GM06990 (cell line): ENCODE data around the gene SLC5A6.

ENCODE experiments used
- DNase-seq: peaks from one replicate; pipeline ENCODE4 v3.0.0-alpha.2; 2011; ENCODE audit not compliant: insufficient read length; ENCODE audit errors: extremely low read depth
- H3K27me3 ChIP-seq: replicated peaks from 2 replicates; pipeline ENCODE4 v1.6.0; 2011; ENCODE audit warnings: low read length; ENCODE audit not compliant: control insufficient read depth, insufficient read depth
- H3K36me3 ChIP-seq: 2 replicates; pipeline ENCODE4 v1.5.1; 2011; ENCODE audit warnings: low read length; ENCODE audit not compliant: control insufficient read depth, insufficient read depth
- H3K4me3 ChIP-seq: replicated peaks from 2 replicates; pipeline ENCODE4 v1.5.1; 2011; ENCODE audit warnings: low read depth, mild to moderate bottlenecking, control low read depth, low read length
- TF ChIP-seq, protein P1 (sequence below): IDR thresholded peaks from 2 replicates; pipeline ENCODE4 v1.5.1; 2011; ENCODE audit warnings: low read length, control low read depth, mild to moderate bottlenecking, inconsistent platforms; ENCODE audit not compliant: insufficient read depth, poor library complexity, severe bottlenecking

The SLC5A6 gene

DNA sequence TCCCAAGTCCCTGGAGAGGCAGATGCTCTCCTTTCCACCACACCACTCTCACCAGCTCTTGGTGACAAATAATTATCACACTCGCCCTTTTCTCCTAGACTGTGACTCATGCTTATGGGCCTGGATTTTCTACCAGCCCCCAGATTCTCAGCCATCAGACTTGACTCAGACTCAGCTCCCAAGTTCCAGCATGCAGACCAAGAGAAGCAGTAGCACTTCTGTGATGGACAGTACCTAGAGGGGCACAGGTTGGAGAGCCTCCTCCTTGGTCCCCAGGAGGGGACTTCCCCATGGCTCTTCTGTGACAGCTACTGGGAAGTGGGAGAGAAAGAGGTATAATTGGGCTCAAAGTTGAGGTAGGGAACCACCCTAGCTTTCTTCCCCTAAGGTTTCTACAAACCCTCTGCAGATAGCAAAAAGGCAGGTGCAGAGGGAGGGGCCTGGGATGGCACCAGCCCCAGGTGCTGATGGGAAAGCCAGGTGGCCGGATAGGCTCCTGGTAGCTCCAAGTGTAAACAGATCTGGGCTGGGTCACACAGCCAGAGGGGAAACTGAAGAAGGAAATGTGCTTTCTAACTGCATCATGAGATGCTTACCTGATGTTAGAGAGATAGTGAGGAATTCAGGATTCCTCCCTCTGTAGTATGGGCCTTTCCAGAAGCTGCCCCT lies 59.1 kb downstream of the SLC5A6 start:
- no peak for DNase-seq
- TF ChIP-seq, protein P1, sequence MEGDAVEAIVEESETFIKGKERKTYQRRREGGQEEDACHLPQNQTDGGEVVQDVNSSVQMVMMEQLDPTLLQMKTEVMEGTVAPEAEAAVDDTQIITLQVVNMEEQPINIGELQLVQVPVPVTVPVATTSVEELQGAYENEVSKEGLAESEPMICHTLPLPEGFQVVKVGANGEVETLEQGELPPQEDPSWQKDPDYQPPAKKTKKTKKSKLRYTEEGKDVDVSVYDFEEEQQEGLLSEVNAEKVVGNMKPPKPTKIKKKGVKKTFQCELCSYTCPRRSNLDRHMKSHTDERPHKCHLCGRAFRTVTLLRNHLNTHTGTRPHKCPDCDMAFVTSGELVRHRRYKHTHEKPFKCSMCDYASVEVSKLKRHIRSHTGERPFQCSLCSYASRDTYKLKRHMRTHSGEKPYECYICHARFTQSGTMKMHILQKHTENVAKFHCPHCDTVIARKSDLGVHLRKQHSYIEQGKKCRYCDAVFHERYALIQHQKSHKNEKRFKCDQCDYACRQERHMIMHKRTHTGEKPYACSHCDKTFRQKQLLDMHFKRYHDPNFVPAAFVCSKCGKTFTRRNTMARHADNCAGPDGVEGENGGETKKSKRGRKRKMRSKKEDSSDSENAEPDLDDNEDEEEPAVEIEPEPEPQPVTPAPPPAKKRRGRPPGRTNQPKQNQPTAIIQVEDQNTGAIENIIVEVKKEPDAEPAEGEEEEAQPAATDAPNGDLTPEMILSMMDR, result no peak
- Histone ChIP-seq H3K36me3 (no peaks in the 10 kb centered on the region), H3K4me3 (no peak overlapping the region), H3K27me3 (no peaks in the 10 kb centered on the region)

DNA sequence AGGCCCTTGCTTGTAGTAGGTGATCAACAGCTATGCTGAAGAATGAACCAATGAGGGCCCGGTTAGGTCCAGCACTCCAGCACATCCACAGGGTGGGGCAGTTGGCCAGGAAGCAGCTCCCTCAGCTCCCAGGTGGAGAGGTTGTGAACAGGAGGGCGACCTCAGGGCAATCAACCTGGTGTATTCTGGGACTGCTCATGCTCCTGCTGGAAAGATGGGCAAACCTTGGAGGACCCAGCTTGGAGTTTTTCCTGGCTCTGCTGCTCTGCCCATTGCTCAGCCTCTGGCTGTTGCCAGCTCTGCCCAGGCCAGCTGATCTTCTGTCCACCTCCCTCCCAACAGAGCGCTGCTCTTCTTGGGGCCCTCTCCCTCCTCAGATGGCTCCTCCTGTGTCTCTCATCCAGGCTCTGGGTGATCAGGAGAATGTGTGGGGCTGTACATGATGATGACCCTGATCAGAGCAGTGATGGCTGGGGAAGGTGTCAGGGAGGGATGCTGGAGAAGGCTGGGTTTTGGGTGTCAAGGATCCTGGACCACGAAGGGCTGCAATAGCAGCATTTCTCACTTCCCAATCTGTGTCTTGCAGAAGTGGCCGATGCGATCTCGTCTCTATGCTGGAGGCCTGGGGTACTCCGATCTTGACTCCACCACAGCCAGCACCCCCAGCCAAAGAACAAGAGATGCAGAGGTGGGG lies 59.8 kb downstream of the SLC5A6 start:
- DNase-seq, result no peak
- TF ChIP-seq, protein P1, result no peak

DNA sequence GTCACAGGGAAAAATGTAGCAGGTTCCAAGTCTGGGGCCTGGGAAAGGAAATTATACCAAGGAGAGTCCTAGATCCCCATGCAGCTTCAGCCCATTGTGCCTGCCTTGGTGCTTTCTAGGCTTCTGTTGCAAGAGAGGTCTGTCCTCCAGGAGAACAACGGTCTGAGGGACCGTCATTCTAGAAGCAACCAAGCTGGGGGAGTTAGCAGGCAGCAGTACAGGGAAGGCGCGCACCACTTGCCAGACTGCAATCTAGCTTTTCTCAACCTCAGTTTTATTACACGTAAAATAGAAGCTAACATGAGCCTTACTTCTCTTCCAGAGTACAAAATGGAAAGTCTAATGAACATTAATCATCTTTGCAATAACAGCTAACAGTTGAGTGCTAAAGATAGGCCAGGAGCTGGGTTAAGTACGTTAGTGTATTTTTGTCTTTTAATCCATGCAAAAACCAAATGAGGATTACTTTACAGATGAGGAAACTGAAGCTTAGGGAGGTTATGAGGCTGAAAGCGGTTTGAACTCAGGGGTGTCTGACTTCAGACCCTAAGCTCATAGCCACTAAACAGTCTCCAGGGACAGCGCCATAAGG lies 61.3 kb downstream of the SLC5A6 start:
- Histone ChIP-seq H3K36me3 (no peaks in the 10 kb centered on the region), H3K4me3 (no peak overlapping the region), H3K27me3 (no peaks in the 10 kb centered on the region)
- TF ChIP-seq, protein P1, result no peak
- no peak for DNase-seq

More for the DNA sequence above, 59.8 kb downstream of the SLC5A6 start:
- H3K27me3 ChIP-seq, result no peaks in the 10 kb centered on the region
- H3K36me3 ChIP-seq, result no peaks in the 10 kb centered on the region
- no peak overlapping the region for H3K4me3 ChIP-seq
